ENCODE results near the gene ERC1. TPM values are rescaled to one million over a fixed set of nuclear protein-coding genes. Genes with fewer than 3 reads are reported as not detected.

ERC1 gene
- total and polyA plus RNA-seq, 2 donors from 2014 or later: 5.1 to 68.3 TPM

DNA sequence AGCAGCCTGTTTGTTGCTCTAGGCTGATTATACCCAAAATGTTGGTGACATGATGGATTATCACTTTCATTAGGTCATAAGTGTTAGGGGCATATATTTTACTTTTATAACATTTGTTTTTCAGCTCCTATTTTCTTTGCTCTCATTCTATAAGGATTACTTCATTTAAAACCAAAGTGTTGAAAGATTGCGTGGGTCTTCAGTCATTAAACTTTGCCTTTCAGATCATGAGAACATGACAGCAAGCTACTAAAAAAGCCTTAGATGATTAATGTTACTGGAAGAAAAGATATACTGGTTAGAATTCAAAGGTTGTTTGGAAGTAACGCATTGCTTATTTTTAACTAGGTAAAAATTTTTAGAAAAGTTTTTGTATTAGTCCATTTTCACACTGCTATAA, 156.8 kb downstream of the ERC1 start:
- intact Hi-C loops (cut with DNase I): no loop called here
- no peaks in the 10 kb centered on the region for H3K36me3 ChIP-seq (ENCODE audit: control insufficient read depth in 2 of 3, insufficient read depth in 3 of 3, low read length in 3 of 3)
- no peaks in the 10 kb centered on the region for H3K9me3 ChIP-seq (ENCODE audit: control insufficient read depth in 2 of 3, insufficient read depth in 1 of 3, low read length in 3 of 3)
- H3K27me3 ChIP-seq (ENCODE audit: control insufficient read depth, insufficient read depth, low read length): no peaks in the 10 kb centered on the region
- H3K4me1 ChIP-seq (ENCODE audit: control insufficient read depth in 2 of 3, insufficient read depth in 2 of 3, low read depth in 1 of 3, low read length in 3 of 3): no peaks in the 10 kb centered on the region
- H3K4me3 ChIP-seq (ENCODE audit: low read length in 3 of 3): no peak overlapping the region
- TF ChIP-seq, protein P1, sequence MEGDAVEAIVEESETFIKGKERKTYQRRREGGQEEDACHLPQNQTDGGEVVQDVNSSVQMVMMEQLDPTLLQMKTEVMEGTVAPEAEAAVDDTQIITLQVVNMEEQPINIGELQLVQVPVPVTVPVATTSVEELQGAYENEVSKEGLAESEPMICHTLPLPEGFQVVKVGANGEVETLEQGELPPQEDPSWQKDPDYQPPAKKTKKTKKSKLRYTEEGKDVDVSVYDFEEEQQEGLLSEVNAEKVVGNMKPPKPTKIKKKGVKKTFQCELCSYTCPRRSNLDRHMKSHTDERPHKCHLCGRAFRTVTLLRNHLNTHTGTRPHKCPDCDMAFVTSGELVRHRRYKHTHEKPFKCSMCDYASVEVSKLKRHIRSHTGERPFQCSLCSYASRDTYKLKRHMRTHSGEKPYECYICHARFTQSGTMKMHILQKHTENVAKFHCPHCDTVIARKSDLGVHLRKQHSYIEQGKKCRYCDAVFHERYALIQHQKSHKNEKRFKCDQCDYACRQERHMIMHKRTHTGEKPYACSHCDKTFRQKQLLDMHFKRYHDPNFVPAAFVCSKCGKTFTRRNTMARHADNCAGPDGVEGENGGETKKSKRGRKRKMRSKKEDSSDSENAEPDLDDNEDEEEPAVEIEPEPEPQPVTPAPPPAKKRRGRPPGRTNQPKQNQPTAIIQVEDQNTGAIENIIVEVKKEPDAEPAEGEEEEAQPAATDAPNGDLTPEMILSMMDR (IDR thresholded peaks at IDR 0.05; ENCODE audit: borderline replicate concordance, extremely low read depth, insufficient read depth): no peak
- FAIRE-seq: no peak
- H3K9ac ChIP-seq (ENCODE audit: low read length in 3 of 3): no peak overlapping the region
- no peak overlapping the region for H3K27ac ChIP-seq (ENCODE audit: low read depth in 2 of 2, low read length in 2 of 2)
- no peak for DNase-seq

DNA sequence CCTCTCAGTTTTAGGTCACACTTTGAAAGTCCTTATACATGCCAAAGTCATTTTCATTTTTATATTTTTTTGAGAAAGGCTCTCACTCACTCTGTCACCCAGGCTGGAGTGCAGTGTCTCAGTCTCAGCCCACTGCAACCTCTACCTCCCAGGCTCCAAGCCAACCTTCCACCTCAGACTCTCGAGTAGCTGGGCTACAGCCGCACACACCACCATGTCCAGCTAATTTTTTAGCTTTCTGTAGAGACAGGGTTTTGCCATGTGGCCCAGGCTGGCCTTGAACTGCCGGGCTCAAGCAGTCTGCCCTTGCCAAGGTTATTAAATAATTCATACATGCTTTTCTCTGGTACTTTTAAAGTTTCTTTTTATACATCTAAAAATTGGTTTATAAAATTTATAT, 166.0 kb downstream of the ERC1 start:
- H3K27me3 ChIP-seq (ENCODE audit: control insufficient read depth, insufficient read depth, low read length): no peaks in the 10 kb centered on the region
- TF ChIP-seq, protein P1 (IDR thresholded peaks at IDR 0.05; ENCODE audit: borderline replicate concordance, extremely low read depth, insufficient read depth): no peak
- no peaks in the 10 kb centered on the region for H3K36me3 ChIP-seq (ENCODE audit: control insufficient read depth in 2 of 3, insufficient read depth in 3 of 3, low read length in 3 of 3)
- FAIRE-seq (no peak), DNase-seq (no peak)
- H3K9ac ChIP-seq (ENCODE audit: low read length in 3 of 3): no peak overlapping the region
- no peak overlapping the region for H3K27ac ChIP-seq (ENCODE audit: low read depth in 2 of 2, low read length in 2 of 2)
- H3K9me3 ChIP-seq (ENCODE audit: control insufficient read depth in 2 of 3, insufficient read depth in 1 of 3, low read length in 3 of 3): no peaks in the 10 kb centered on the region
- no peak overlapping the region for H3K4me3 ChIP-seq (ENCODE audit: low read length in 3 of 3)
- intact Hi-C loops (cut with DNase I): no loop called here
- H3K4me1 ChIP-seq (ENCODE audit: control insufficient read depth in 2 of 3, insufficient read depth in 2 of 3, low read depth in 1 of 3, low read length in 3 of 3): no peaks in the 10 kb centered on the region

GRCh38 chr12:1161197-1161596, 170.2 kb downstream of the ERC1 start:
- intact Hi-C loops (cut with DNase I): no loop called here
- Histone ChIP-seq H3K4me3 (ENCODE audit: low read length in 3 of 3) (no peak overlapping the region), H3K27me3 (ENCODE audit: control insufficient read depth, insufficient read depth, low read length) (no peaks in the 10 kb centered on the region), H3K36me3 (ENCODE audit: control insufficient read depth in 2 of 3, insufficient read depth in 3 of 3, low read length in 3 of 3) (no peaks in the 10 kb centered on the region), H3K27ac (ENCODE audit: low read depth in 2 of 2, low read length in 2 of 2) (no peak overlapping the region), H3K9ac (ENCODE audit: low read length in 3 of 3) (no peak overlapping the region), H3K4me1 (ENCODE audit: control insufficient read depth in 2 of 3, insufficient read depth in 2 of 3, low read depth in 1 of 3, low read length in 3 of 3) (no peaks in the 10 kb centered on the region), H3K9me3 (ENCODE audit: control insufficient read depth in 2 of 3, insufficient read depth in 1 of 3, low read length in 3 of 3) (no peaks in the 10 kb centered on the region)
- FAIRE-seq: no peak
- no peak for DNase-seq
- TF ChIP-seq, protein P1 (IDR thresholded peaks at IDR 0.05; ENCODE audit: borderline replicate concordance, extremely low read depth, insufficient read depth): no peak

DNA sequence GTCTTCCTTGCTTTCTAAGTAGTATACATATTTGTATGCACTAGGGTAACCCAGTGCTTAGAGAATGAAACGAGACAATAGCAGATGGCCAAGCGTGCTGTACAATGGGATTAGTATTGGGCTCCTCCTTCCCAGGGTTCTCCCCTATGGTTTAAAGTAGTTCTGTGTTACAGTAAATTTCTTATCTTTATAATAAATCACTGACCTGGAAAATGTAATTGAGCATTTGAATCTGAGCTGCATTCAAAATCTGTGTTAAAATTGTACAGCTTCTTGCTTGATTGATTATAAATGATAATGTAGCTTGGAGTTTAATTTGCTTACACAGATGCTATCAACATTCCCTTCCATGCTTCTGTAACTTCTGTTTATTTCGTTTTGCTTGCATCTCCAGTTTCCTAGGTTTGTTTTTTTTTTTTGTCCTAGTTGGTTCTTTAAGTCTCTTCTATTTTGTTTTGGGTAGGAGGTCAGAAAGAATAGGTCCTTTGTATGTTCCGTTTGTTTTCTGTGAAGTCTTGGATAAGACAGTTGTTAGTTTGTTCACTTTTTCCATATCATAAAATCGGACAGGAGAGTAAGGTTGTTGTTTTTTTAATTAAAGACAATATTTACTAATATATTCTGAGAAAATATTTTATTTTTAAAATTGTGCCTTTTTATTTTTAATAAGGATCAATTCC, 171.2 kb downstream of the ERC1 start:
- H3K9ac ChIP-seq (ENCODE audit: low read length in 3 of 3): no peak overlapping the region
- no peaks in the 10 kb centered on the region for H3K36me3 ChIP-seq (ENCODE audit: control insufficient read depth in 2 of 3, insufficient read depth in 3 of 3, low read length in 3 of 3)
- no peak overlapping the region for H3K27ac ChIP-seq (ENCODE audit: low read depth in 2 of 2, low read length in 2 of 2)
- DNase-seq (peak in 2 of 5 donors; percentile 40 to 51), FAIRE-seq (peak; percentile 62)
- H3K9me3 ChIP-seq (ENCODE audit: control insufficient read depth in 2 of 3, insufficient read depth in 1 of 3, low read length in 3 of 3): no peaks in the 10 kb centered on the region
- TF ChIP-seq, protein P1 (IDR thresholded peaks at IDR 0.05; ENCODE audit: borderline replicate concordance, extremely low read depth, insufficient read depth): no peak
- no peaks in the 10 kb centered on the region for H3K4me1 ChIP-seq (ENCODE audit: control insufficient read depth in 2 of 3, insufficient read depth in 2 of 3, low read depth in 1 of 3, low read length in 3 of 3)
- no peak overlapping the region for H3K4me3 ChIP-seq (ENCODE audit: low read length in 3 of 3)
- intact Hi-C loops (cut with DNase I): no loop called here
- no peaks in the 10 kb centered on the region for H3K27me3 ChIP-seq (ENCODE audit: control insufficient read depth, insufficient read depth, low read length)

Measured in kidney (tissue), 14 donors.